K562 (cell line): ENCODE data around the gene NLRP6. TPM values are rescaled to one million over a fixed set of nuclear protein-coding genes. Genes with fewer than 3 reads are reported as not detected.

Experiments
- ATAC-seq: fragments of 200-7000 bp; cut with Tn5 transposase; 3 replicates; pipeline ENCODE4 v1.9.1; 2020; ENCODE audit warnings: moderate library complexity
- BruUV-seq: library from RNA; stranded (reverse); fragments of 400-500 nt; replicated peaks from 2 replicates; lab custom pipeline; 2021; lab: Mats Ljungman, UMichigan
- CTCF ChIA-PET: fragments of 300-600 bp; formaldehyde crosslinking; extraction: SDS; loops from one replicate; lab custom pipeline; 2021; ENCODE audit warnings: low intra/inter-chr PET ratio; lab: Yijun Ruan, JAX
- POLR2A ChIA-PET: fragments of 300-600, 350-650 bp; sonication (Branson Sonifier 250); formaldehyde crosslinking; extraction: SDS; loops from one replicate; lab custom pipeline; 2021; ENCODE audit warnings: antibody characterized with exemption, inconsistent platforms; lab: Yijun Ruan, JAX
- DNase-seq, 4 experiments: peaks; one replicate each; pipeline versions ENCODE4 v3.0.0 to v3.0.0-alpha.2; 2011 to 2018; ENCODE audit warnings: low spot score in 3 of 4, mixed read lengths in 3 of 4; ENCODE audit errors: extremely low read depth in 1 of 4
- FAIRE-seq: peaks from 2 replicates; lab custom pipeline; 2011; peaks lifted over from hg19 to GRCh38; lab: Jason Lieb, UNC
- H2AFZ ChIP-seq: 2 replicates; pipeline ENCODE4 v1.6.0; 2011; ENCODE audit warnings: low read depth, low read length, control low read depth, inconsistent platforms
- H3K27ac ChIP-seq: fragments of 200-600 bp; 3 replicates; pipeline ENCODE4 v1.8.0; 2011; ENCODE audit warnings: low read depth, mild to moderate bottlenecking, control low read depth, inconsistent platforms, low read length, moderate library complexity, mixed read lengths; ENCODE audit errors: extremely low read depth
- H3K27me3 ChIP-seq, 2 experiments: fragments of 300-600 bp in 1 of 2; 2 replicates in 1 of 2; 3 replicates in 1 of 2; pipeline versions ENCODE4 v1.6.0 to v1.8.0; 2011; ENCODE audit warnings: inconsistent platforms in 2 of 2, low read length in 2 of 2, mild to moderate bottlenecking in 1 of 2, mixed read lengths in 1 of 2, moderate library complexity in 1 of 2; ENCODE audit not compliant: control insufficient read depth in 2 of 2, insufficient read depth in 2 of 2
- H3K36me3 ChIP-seq: fragments of 300-600 bp; 3 replicates; pipeline ENCODE4 v1.8.0; 2011; ENCODE audit warnings: mild to moderate bottlenecking, low read length, inconsistent platforms; ENCODE audit not compliant: control insufficient read depth, insufficient read depth
- H3K4me1 ChIP-seq, 2 experiments: fragments of 200-600 bp in 1 of 2; replicated peaks in 1 of 2; 2 replicates in 1 of 2; 3 replicates in 1 of 2; pipeline versions ENCODE4 v1.5.1 to v1.8.0; 2011; ENCODE audit warnings: inconsistent platforms in 2 of 2, low read length in 2 of 2, mild to moderate bottlenecking in 1 of 2, mixed read lengths in 1 of 2, moderate library complexity in 1 of 2; ENCODE audit not compliant: control insufficient read depth in 2 of 2, insufficient read depth in 2 of 2
- H3K4me2 ChIP-seq: 2 replicates; pipeline ENCODE4 v1.6.1; 2011; ENCODE audit warnings: low read length, control low read depth, inconsistent platforms, mixed read lengths; ENCODE audit not compliant: insufficient read depth
- H3K4me3 ChIP-seq: fragments of 200-600 bp; sonication (generic), shearing (Covaris generic); 2 replicates; pipeline ENCODE4 v1.5.1; 2016; ENCODE audit warnings: control low read depth, inconsistent platforms
- H3K79me2 ChIP-seq: fragments of 200-600 bp; 3 replicates; pipeline ENCODE4 v1.8.0; 2011; ENCODE audit warnings: low read length, inconsistent platforms; ENCODE audit not compliant: control insufficient read depth, insufficient read depth
- H3K9ac ChIP-seq, 2 experiments: 2 replicates each; pipeline versions ENCODE4 v1.6.0 to v1.6.1; 2011; ENCODE audit warnings: low read depth in 2 of 2, low read length in 2 of 2, control low read depth in 1 of 2, inconsistent platforms in 1 of 2, mild to moderate bottlenecking in 1 of 2, mixed read lengths in 1 of 2; ENCODE audit not compliant: insufficient read depth in 1 of 2
- H3K9me1 ChIP-seq: one replicate; pipeline ENCODE4 v1.6.0; 2011; ENCODE audit warnings: inconsistent platforms, mild to moderate bottlenecking, low read length, moderate library complexity; ENCODE audit not compliant: control insufficient read depth, insufficient read depth
- H3K9me3 ChIP-seq: replicated peaks from 2 replicates; pipeline ENCODE4 v1.5.1; 2011; ENCODE audit warnings: low read depth, low read length, inconsistent platforms; ENCODE audit not compliant: control insufficient read depth, insufficient read depth
- H4K20me1 ChIP-seq: replicated peaks from 2 replicates; pipeline ENCODE4 v1.6.1; 2011; ENCODE audit warnings: low read length, inconsistent platforms, mixed read lengths; ENCODE audit not compliant: control insufficient read depth, insufficient read depth
- EHMT2 ChIP-seq: fragments of 450-650 bp; IDR thresholded peaks from 2 replicates; pipeline ENCODE4 v1.6.1; 2018; ENCODE audit warnings: antibody characterized with exemption
- ELF4 ChIP-seq: fragments of 450-650 bp; formaldehyde crosslinking; IDR thresholded peaks from 2 replicates; pipeline ENCODE4 v1.4.0; 2022; ENCODE audit warnings: missing genetic modification characterization
- IRF2 ChIP-seq: sonication (generic); formaldehyde crosslinking; IDR thresholded peaks from 2 replicates; pipeline ENCODE4 v1.8.1; 2022; ENCODE audit warnings: mild to moderate bottlenecking, missing genetic modification reagents
- KAT2B ChIP-seq: IDR thresholded peaks from one replicate; pipeline ENCODE4 v1.6.1; 2012; ENCODE audit warnings: low read depth, mild to moderate bottlenecking, control low read depth, inconsistent platforms, low read length, moderate library complexity
- KLF13 ChIP-seq: fragments of 450-650 bp; IDR thresholded peaks from 2 replicates; pipeline ENCODE4 v1.6.1; 2016; ENCODE audit warnings: missing genetic modification characterization, low read depth, mild to moderate bottlenecking, missing compliant biosample characterization, moderate library complexity, borderline replicate concordance
- MYC ChIP-seq, 2 experiments: fragments of 250-450 bp in 1 of 2; sonication (Bioruptor Pico) in 1 of 2; IDR thresholded peaks; 2 replicates each; pipeline versions ENCODE4 v1.5.1 to v1.6.1; 2012 to 2021; ENCODE audit warnings: low read depth in 2 of 2, borderline replicate concordance in 1 of 2, improper control_type of control experiment in 1 of 2, low read length in 1 of 2, mild to moderate bottlenecking in 1 of 2, moderate library complexity in 1 of 2
- NONO ChIP-seq, 2 experiments: fragments of 200-400 bp in 1 of 2; fragments of 450-650 bp in 1 of 2; formaldehyde crosslinking in 1 of 2; IDR thresholded peaks; 2 replicates each; pipeline ENCODE4 v1.6.1; 2017; ENCODE audit warnings: low read depth in 2 of 2, mild to moderate bottlenecking in 2 of 2, moderate library complexity in 2 of 2, low read length in 1 of 2
- RBM14 ChIP-seq: fragments of 200-400 bp; formaldehyde crosslinking; IDR thresholded peaks from 2 replicates; pipeline ENCODE4 v1.6.1; 2018; ENCODE audit warnings: low read depth, mild to moderate bottlenecking, low read length, moderate library complexity, borderline replicate concordance; ENCODE audit not compliant: insufficient read depth
- ZNF197 ChIP-seq: fragments of 200-800 bp; sonication (Bioruptor generic); IDR thresholded peaks from 2 replicates; pipeline ENCODE4 v1.6.1; 2016; ENCODE audit warnings: low read depth, missing genetic modification characterization, missing compliant biosample characterization
- ZNF507 ChIP-seq: conservative IDR thresholded peaks from 2 replicates; pipeline ENCODE4 v1.6.1; 2017; ENCODE audit warnings: missing genetic modification characterization, missing compliant biosample characterization
- ZNF707 ChIP-seq: fragments of 250-450 bp; sonication (Bioruptor Pico); conservative IDR thresholded peaks from 2 replicates; pipeline ENCODE4 v1.8.0; 2022; ENCODE audit warnings: inconsistent platforms, mild to moderate bottlenecking, moderate library complexity
- WGBS: fragments of 100-300 bp; shearing (Covaris generic); methylation state at CpG from one replicate; pipeline ENCODE4 v1.1.6; 2016; ENCODE audit warnings: low coverage, mixed read lengths; ENCODE audit not compliant: insufficient coverage; ENCODE audit errors: missing lambda C conversion rate; 5-methylcytosine and 5-hydroxymethylcytosine counted together
- in situ Hi-C: fragments of 300-500 bp; cut with MboI; formaldehyde crosslinking; loops from 4 replicates; pipeline ENCODE4 v1.15.0; 2018; ENCODE audit warnings: inconsistent platforms, mixed read lengths
- intact Hi-C: fragments of 100-400 bp; cut with micrococcal nuclease; formaldehyde crosslinking; loops from 2 replicates; pipeline ENCODE4 v1.14.2; 2022
- polyA plus RNA-seq, 8 experiments: library from polyadenylated mRNA; depleted of rRNA in 4 of 8; stranded (reverse) in 5 of 8; unstranded in 3 of 8; fragments of >200 nt; fragmentation: Nextera tagmentation in 2 of 8; fragmentation: Illumina TruSeq in 1 of 8; extraction: Ambion mirVana in 2 of 8; extraction: Trizol in 1 of 8; gene quantifications; 2 replicates each; pipeline versions ENCODE4 v1.2.1 to v1.2.3, GENCODE V29; 2011 to 2014; ENCODE audit warnings: inconsistent platforms in 1 of 8, missing spikeins in 1 of 8
- total RNA-seq, 7 experiments: library from RNA; depleted of rRNA in 6 of 7; stranded (reverse); fragments of >200 nt in 6 of 7; fragmentation: Illumina TruSeq in 2 of 7; extraction: Trizol in 2 of 7; gene quantifications; 2 replicates each; pipeline versions ENCODE4 v1.2.1 to v1.2.3, GENCODE V29; 2011 to 2021; ENCODE audit warnings: low replicate concordance in 1 of 7
- TF ChIP-seq, protein P1 (sequence below): sonication (generic); formaldehyde crosslinking; IDR thresholded peaks from 2 replicates; pipeline ENCODE4 v1.8.1; 2023; ENCODE audit warnings: mild to moderate bottlenecking, missing genetic modification reagents
- TF ChIP-seq, protein P2 (sequence below): sonication (generic); formaldehyde crosslinking; IDR thresholded peaks from 2 replicates; pipeline ENCODE4 v1.8.0; 2022; ENCODE audit warnings: missing genetic modification reagents, mild to moderate bottlenecking, borderline replicate concordance
- TF ChIP-seq, protein P3 (sequence below): fragments of 450-650 bp; IDR thresholded peaks from 2 replicates; pipeline ENCODE4 v1.6.1; 2018; ENCODE audit not compliant: partially characterized antibody

NLRP6 gene
- total and polyA plus RNA-seq, 9 of the 15 experiments (the other 6 are each of a cell fraction or from before 2014, with no cell fraction given): 0.03 to 0.18 (median 0.15) TPM; not detected in 5

DNA sequence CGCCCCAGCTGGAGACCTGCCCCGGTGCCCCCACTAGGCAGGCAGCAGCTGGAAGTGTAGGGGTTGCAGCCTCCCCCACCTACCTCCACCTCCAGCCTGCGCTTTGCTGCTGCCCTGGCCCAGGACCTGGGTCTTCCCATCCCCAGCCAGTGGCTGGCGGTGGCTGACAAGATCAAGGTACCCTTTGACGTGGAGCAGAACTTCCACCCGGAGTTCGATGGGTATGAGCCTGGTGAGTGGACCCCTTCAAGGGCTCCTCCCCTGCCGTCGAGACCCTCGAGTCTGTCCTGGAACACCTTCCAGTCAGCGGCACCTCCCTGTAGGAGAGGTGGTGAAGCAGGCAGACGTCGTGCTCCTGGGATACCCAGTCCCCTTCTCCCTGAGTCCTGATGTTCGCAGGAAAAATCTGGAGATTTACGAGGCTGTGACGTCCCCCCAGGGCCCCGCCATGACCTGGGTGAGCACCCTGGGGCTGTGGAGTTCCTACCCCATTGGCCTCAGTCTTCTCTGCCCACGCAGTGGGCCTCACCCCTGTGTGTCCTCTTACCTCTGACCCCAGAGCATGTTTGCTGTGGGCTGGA is 15.2 kb downstream of the NLRP6 start:
- H3K9ac ChIP-seq: peak overlapping the region in 1 of 2 experiments; percentile 24; a peak in 2 of 4 replicates
- in situ Hi-C loops: no loop called here
- ATAC-seq: no peak
- H3K9me1 ChIP-seq: no peaks in the 10 kb centered on the region
- no peaks in the 10 kb centered on the region for H3K27me3 ChIP-seq
- intact Hi-C loops: no loop called here
- no peak overlapping the region for H3K4me3 ChIP-seq
- no peak overlapping the region; the same call in 2 of the 3 replicates for H3K27ac ChIP-seq
- CTCF ChIA-PET: no interaction called here
- peaks cover 22 to 90% of the 10 kb centered on the region in 2 experiments for H3K4me1 ChIP-seq
- POLR2A ChIA-PET: interaction anchor here (0.8 to 1.1 kb wide), 2 partner anchors 16 to 477 kb away, joined by 3 read pairs; partner anchors contain the start of gene NLRP6
- H3K36me3 ChIP-seq: peaks cover 60% of the 10 kb centered on the region; the same call in 2 of the 3 replicates
- H3K79me2 ChIP-seq: peaks cover 23% of the 10 kb centered on the region
- no peak overlapping the region for H3K4me2 ChIP-seq
- whole genome bisulfite sequencing: 80% methylated on average over 13 of the region's 18 CpGs
- FAIRE-seq: no peak
- BruUV-seq: no TSS peak
- H4K20me1 ChIP-seq: no peaks in the 10 kb centered on the region
- no peaks in the 10 kb centered on the region for H3K9me3 ChIP-seq
- no peak overlapping the region for H2AFZ ChIP-seq
- DNase-seq: no peak
- TF ChIP-seq EHMT2 (no peak), IRF2 (CRISPR knock-in tag) (no peak), KAT2B (no peak), ZNF707 (CRISPR knock-in tag) (no peak), MYC (IDR thresholded peaks at IDR 0.05; ENCODE audit: low read depth, low read length) (no peak), MYC (CRISPR knock-in tag; IDR thresholded peaks at IDR 0.05; ENCODE audit: borderline replicate concordance, low read depth) (no peak), NONO (IDR thresholded peaks at IDR 0.05; ENCODE audit: low read depth in 2 of 2, low read length in 1 of 2) (no peak), KLF13 (tag) (no peak), ZNF197 (CRISPR knock-in tag) (no peak), ELF4 (no peak), RBM14 (no peak), ZNF507 (tag) (no peak)
- TF ChIP-seq, protein P1, sequence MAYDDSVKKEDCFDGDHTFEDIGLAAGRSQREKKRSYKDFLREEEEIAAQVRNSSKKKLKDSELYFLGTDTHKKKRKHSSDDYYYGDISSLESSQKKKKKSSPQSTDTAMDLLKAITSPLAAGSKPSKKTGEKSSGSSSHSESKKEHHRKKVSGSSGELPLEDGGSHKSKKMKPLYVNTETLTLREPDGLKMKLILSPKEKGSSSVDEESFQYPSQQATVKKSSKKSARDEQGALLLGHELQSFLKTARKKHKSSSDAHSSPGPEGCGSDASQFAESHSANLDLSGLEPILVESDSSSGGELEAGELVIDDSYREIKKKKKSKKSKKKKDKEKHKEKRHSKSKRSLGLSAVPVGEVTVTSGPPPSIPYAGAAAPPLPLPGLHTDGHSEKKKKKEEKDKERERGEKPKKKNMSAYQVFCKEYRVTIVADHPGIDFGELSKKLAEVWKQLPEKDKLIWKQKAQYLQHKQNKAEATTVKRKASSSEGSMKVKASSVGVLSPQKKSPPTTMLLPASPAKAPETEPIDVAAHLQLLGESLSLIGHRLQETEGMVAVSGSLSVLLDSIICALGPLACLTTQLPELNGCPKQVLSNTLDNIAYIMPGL (CRISPR knock-in tag): no peak
- TF ChIP-seq, protein P2, sequence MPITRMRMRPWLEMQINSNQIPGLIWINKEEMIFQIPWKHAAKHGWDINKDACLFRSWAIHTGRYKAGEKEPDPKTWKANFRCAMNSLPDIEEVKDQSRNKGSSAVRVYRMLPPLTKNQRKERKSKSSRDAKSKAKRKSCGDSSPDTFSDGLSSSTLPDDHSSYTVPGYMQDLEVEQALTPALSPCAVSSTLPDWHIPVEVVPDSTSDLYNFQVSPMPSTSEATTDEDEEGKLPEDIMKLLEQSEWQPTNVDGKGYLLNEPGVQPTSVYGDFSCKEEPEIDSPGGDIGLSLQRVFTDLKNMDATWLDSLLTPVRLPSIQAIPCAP (CRISPR knock-in tag): no peak
- TF ChIP-seq, protein P3, sequence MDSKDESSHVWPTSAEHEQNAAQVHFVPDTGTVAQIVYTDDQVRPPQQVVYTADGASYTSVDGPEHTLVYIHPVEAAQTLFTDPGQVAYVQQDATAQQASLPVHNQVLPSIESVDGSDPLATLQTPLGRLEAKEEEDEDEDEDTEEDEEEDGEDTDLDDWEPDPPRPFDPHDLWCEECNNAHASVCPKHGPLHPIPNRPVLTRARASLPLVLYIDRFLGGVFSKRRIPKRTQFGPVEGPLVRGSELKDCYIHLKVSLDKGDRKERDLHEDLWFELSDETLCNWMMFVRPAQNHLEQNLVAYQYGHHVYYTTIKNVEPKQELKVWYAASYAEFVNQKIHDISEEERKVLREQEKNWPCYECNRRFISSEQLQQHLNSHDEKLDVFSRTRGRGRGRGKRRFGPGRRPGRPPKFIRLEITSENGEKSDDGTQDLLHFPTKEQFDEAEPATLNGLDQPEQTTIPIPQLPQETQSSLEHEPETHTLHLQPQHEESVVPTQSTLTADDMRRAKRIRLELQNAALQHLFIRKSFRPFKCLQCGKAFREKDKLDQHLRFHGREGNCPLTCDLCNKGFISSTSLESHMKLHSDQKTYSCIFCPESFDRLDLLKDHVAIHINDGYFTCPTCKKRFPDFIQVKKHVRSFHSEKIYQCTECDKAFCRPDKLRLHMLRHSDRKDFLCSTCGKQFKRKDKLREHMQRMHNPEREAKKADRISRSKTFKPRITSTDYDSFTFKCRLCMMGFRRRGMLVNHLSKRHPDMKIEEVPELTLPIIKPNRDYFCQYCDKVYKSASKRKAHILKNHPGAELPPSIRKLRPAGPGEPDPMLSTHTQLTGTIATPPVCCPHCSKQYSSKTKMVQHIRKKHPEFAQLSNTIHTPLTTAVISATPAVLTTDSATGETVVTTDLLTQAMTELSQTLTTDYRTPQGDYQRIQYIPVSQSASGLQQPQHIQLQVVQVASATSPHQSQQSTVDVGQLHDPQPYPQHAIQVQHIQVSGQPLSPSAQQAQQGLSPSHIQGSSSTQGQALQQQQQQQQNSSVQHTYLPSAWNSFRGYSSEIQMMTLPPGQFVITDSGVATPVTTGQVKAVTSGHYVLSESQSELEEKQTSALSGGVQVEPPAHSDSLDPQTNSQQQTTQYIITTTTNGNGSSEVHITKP: no peak
